Posterior vena cava (tissue), 2 donors: ENCODE data around the gene MUC4. TPM values are rescaled to one million over a fixed set of nuclear protein-coding genes. Genes with fewer than 3 reads are reported as not detected.

Source experiments
- DNase-seq: peaks from one replicate; pipeline ENCODE4 v3.0.0-alpha.2; 2020; ENCODE audit warnings: low spot score
- intact Hi-C, 2 donors: fragments of 100-400 bp; cut with DNase I; formaldehyde crosslinking; loops; one replicate each; pipeline versions ENCODE4 v1.14.1 to v1.14.2; 2022 to 2023
- microRNA-seq, 2 donors: library from miRNA; unstranded; fragments of <30 nt; microRNA quantifications; one replicate each; pipeline ENCODE4 v1.2.0, GENCODE V29; 2020 to 2021; ENCODE audit warnings: borderline microRNAs expressed in 2 of 2
- total RNA-seq, 2 donors: library from RNA; stranded (reverse); fragmentation: NEBNext Ultra II Directional; extraction: Animal tissue kit (Norgen Biotek cat#: 25700); gene quantifications; one replicate each; pipeline ENCODE4 v1.2.1, GENCODE V29; 2021
- donor health status: DM: yes; HTN: yes; CAD: no.
- donor health status: DM: yes; HTN: yes; CAD: no.

Gene MUC4
- total RNA-seq, 2 donors from 2014 or later = not detected

GRCh38 chr3:195697582-195698324 is 114.0 kb downstream of the MUC4 start:
- intact Hi-C loops = no loop called here
- DNase-seq = no peak

Small RNAs within 50 kb of the gene (microRNA-seq; reads per million reads assigned to microRNA genes)
- 0.26 to 1.3 reads per million in 2 donors for gene MIR570

Other genes starting within 250 kb of the MUC4 start
- gene APOD, start 228.0 kb downstream of the MUC4 start, total RNA-seq = 100 to 1,000 TPM; 221 to 388 TPM
- 1 to 10 TPM; 3.8 to 9.4 TPM for gene MUC20, start 91.0 kb downstream of the MUC4 start, total RNA-seq
- gene TNK2, start 96.6 kb upstream of the MUC4 start, total RNA-seq = 10 to 100 TPM; 24.3 to 34.1 TPM